Lung (tissue), 12 donors: ENCODE measurements around the gene MAP4K3. TPM values are rescaled to one million over a fixed set of nuclear protein-coding genes. Genes with fewer than 3 reads are reported as not detected.

Experiments used
- ATAC-seq: fragments of 200-7000 bp; cut with Tn5 transposase; one replicate; pipeline ENCODE4 v1.9.1; 2020; ENCODE audit warnings: moderate number of reproducible peaks; ENCODE audit not compliant: insufficient read depth, low FRiP score
- DNase-seq, 3 donors: peaks; one replicate each; pipeline ENCODE4 v3.0.0-alpha.2; 2013 to 2017
- H3K27ac ChIP-seq, 2 donors: one replicate each; pipeline ENCODE4 v1.5.1; 2013; ENCODE audit warnings: mild to moderate bottlenecking in 2 of 2, moderate library complexity in 2 of 2, control low read depth in 1 of 2, inconsistent platforms in 1 of 2, low read depth in 1 of 2, low read length in 1 of 2
- H3K27me3 ChIP-seq, 3 donors: one replicate each; pipeline ENCODE4 v1.5.1; 2013; ENCODE audit warnings: low read length in 2 of 3; ENCODE audit not compliant: control insufficient read depth in 3 of 3, insufficient read depth in 3 of 3
- H3K36me3 ChIP-seq, 4 donors: one replicate each; pipeline ENCODE4 v1.5.1; 2013; ENCODE audit warnings: low read length in 4 of 4, mild to moderate bottlenecking in 1 of 4, moderate library complexity in 1 of 4; ENCODE audit not compliant: control insufficient read depth in 4 of 4, insufficient read depth in 4 of 4
- H3K4me1 ChIP-seq, 5 donors: one replicate each; pipeline ENCODE4 v1.5.1; 2013; ENCODE audit warnings: low read length in 5 of 5, mild to moderate bottlenecking in 2 of 5, moderate library complexity in 1 of 5; ENCODE audit not compliant: control insufficient read depth in 5 of 5, insufficient read depth in 5 of 5
- H3K4me3 ChIP-seq: one replicate; pipeline ENCODE4 v1.5.1; 2013; ENCODE audit warnings: mild to moderate bottlenecking, control low read depth, moderate library complexity
- H3K9ac ChIP-seq, 2 donors: one replicate each; pipeline ENCODE4 v1.5.1; 2013; ENCODE audit warnings: low read length in 2 of 2, control low read depth in 1 of 2; ENCODE audit not compliant: insufficient read depth in 1 of 2
- H3K9me3 ChIP-seq, 4 donors: one replicate each; pipeline ENCODE4 v1.5.1; 2013; ENCODE audit warnings: low read length in 3 of 4, mild to moderate bottlenecking in 1 of 4, moderate library complexity in 1 of 4; ENCODE audit not compliant: control insufficient read depth in 4 of 4, insufficient read depth in 3 of 4
- WGBS, 2 donors: extraction: QIAGEN DNeasy Blood & Tissue Kit; methylation state at CpG; one replicate each; pipeline ENCODE4 v1.1.7; 2013; 5-methylcytosine and 5-hydroxymethylcytosine counted together
- polyA plus RNA-seq, 2 donors: library from polyadenylated mRNA; stranded (reverse); fragments of 200-250 nt; gene quantifications; one replicate each; pipeline ENCODE4 v1.2.1, GENCODE V29; 2013
- total RNA-seq, 2 donors: library from RNA; depleted of rRNA in 1 of 2; stranded (reverse); fragments of >200 nt in 1 of 2; gene quantifications; one replicate each; pipeline ENCODE4 v1.2.1, GENCODE V29; 2014 to 2021
- TF ChIP-seq, protein P1 (sequence below): IDR thresholded peaks from 2 replicates; pipeline ENCODE4 v1.5.1; 2012; ENCODE audit warnings: mild to moderate bottlenecking; ENCODE audit errors: control extremely low read depth, extremely low read depth
- donor health status: control.
- donor health status: control.
- donor health status: Bipolar disorder and iron deficiency.
- donor health status: healthy.
- donor health status: DM: yes; HTN: yes; CAD: no.

Gene MAP4K3
- total and polyA plus RNA-seq, 4 donors = 9.9 to 97.9 (median 27.1) TPM

DNA sequence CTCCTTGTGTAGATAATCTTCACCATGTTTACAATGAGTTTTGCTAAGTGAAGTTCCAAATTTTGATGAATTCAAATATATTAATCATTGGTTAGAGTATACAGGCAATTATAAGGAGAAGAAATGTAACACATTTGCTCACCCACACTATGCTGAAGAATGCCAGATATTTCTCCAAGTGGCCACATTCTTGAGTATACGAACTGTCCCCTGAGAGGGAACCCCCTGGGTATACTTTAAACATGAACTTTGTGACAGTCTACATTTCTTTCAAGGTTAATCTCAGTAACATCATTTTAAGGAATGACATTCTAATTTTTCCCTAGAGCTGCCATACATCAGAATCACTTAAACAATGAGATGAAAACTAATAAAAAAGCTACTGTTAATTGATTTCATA, 153.5 kb downstream of the MAP4K3 start:
- peaks cover 8 to 18% (median 10%) of the 10 kb centered on the region in 4 donors for H3K36me3 ChIP-seq
- H3K27me3 ChIP-seq = no peaks in the 10 kb centered on the region
- H3K4me3 ChIP-seq = no peak overlapping the region
- H3K9ac ChIP-seq = no peak overlapping the region
- TF ChIP-seq, protein P1, sequence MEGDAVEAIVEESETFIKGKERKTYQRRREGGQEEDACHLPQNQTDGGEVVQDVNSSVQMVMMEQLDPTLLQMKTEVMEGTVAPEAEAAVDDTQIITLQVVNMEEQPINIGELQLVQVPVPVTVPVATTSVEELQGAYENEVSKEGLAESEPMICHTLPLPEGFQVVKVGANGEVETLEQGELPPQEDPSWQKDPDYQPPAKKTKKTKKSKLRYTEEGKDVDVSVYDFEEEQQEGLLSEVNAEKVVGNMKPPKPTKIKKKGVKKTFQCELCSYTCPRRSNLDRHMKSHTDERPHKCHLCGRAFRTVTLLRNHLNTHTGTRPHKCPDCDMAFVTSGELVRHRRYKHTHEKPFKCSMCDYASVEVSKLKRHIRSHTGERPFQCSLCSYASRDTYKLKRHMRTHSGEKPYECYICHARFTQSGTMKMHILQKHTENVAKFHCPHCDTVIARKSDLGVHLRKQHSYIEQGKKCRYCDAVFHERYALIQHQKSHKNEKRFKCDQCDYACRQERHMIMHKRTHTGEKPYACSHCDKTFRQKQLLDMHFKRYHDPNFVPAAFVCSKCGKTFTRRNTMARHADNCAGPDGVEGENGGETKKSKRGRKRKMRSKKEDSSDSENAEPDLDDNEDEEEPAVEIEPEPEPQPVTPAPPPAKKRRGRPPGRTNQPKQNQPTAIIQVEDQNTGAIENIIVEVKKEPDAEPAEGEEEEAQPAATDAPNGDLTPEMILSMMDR = no peak
- no peak for DNase-seq
- no peak overlapping the region for H3K27ac ChIP-seq
- no peak for ATAC-seq
- no peaks in the 10 kb centered on the region for H3K9me3 ChIP-seq
- no peaks in the 10 kb centered on the region for H3K4me1 ChIP-seq
- 83 to 95% methylated on average over 1 of the region's 1 CpG for WGBS, 2 donors

- no peaks in the 10 kb centered on the region for H3K27me3 ChIP-seq
- H3K9me3 ChIP-seq = no peaks in the 10 kb centered on the region
- ATAC-seq (no peak), DNase-seq (no peak)
- no peak overlapping the region for H3K4me3 ChIP-seq
- TF ChIP-seq, protein P1 = no peak
- H3K9ac ChIP-seq = no peak overlapping the region
- WGBS, 2 donors = 92 to 95% methylated on average over 3 of the region's 3 CpGs
- H3K4me1 ChIP-seq = no peaks in the 10 kb centered on the region
- peaks cover 13 to 28% (median 15%) of the 10 kb centered on the region in 4 donors for H3K36me3 ChIP-seq
- H3K27ac ChIP-seq = no peak overlapping the region
Measured at GRCh38 chr2:39281391-39281790, 155.7 kb downstream of the MAP4K3 start.

- H3K9me3 ChIP-seq = no peaks in the 10 kb centered on the region
- peaks cover 11 to 36% (median 17%) of the 10 kb centered on the region in 4 donors for H3K36me3 ChIP-seq
- no peak overlapping the region for H3K4me3 ChIP-seq
- no peak overlapping the region for H3K27ac ChIP-seq
- H3K27me3 ChIP-seq = no peaks in the 10 kb centered on the region
- 92 to 100% methylated on average over 1 of the region's 1 CpG for WGBS, 2 donors
- ATAC-seq (no peak), DNase-seq (no peak)
- no peaks in the 10 kb centered on the region for H3K4me1 ChIP-seq
- H3K9ac ChIP-seq = no peak overlapping the region
- TF ChIP-seq, protein P1 = no peak
Measured at GRCh38 chr2:39275016-39275415, 162.1 kb downstream of the MAP4K3 start.

DNA sequence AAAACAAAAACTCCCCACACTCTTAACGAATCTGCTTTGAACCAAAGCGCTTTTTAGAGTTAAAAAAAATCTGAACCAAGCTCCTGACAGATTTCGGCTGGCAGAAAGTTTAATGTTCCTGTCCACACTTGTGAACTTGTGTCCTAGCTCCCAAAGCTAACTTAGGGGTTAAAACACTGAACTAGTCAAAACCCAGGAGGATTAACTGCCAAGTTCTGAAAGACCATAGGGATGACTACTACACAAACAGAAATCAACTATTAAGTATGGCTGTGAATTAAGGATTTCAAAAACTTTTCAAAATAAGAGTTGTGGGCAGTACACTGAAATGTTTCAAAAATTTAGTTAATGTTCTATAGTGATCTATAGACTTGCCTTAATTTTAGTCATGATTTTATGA, 167.1 kb downstream of the MAP4K3 start:
- peak in 2 of 3 donors; percentile 52 to 67 for DNase-seq
- peaks cover 1 to 15% (median 6%) of the 10 kb centered on the region in 4 donors for H3K36me3 ChIP-seq
- WGBS, 2 donors = 84 to 86% methylated on average over 3 of the region's 3 CpGs

More for the DNA sequence above, 167.1 kb downstream of the MAP4K3 start:
- H3K27ac ChIP-seq = no peak overlapping the region
- ATAC-seq = no peak
- H3K27me3 ChIP-seq = no peaks in the 10 kb centered on the region
- H3K9ac ChIP-seq = no peak overlapping the region
- no peak overlapping the region for H3K4me3 ChIP-seq
- H3K4me1 ChIP-seq = peaks cover 0 to 4% (median 0%) of the 10 kb centered on the region in 5 donors
- TF ChIP-seq, protein P1 = no peak
- H3K9me3 ChIP-seq = no peaks in the 10 kb centered on the region
